ENCODE results near the gene ZNF443.

DNA sequence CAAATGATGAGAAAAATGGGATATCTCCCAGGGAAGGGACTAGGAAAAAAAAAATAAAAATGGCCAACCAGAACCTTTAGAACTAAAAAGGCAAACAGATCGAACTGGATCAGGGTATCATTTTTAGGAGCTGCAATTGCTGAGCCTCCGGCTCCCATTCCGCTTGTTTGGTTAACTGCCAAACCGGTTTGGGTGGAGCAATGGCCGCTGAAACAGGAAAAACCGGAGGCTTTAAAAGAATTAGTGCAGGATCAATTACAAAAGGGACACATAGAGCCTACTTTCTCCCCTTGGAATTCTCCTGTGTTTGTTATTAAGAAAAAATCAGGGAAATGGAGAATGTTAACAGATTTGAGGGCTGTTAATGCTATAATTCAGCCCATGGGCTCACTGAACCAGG is 12.7 kb upstream of the ZNF443 start:
- TF ChIP-seq POLR2A (IDR thresholded peaks at IDR 0.05) = no peak
- TF ChIP-seq, protein P1, sequence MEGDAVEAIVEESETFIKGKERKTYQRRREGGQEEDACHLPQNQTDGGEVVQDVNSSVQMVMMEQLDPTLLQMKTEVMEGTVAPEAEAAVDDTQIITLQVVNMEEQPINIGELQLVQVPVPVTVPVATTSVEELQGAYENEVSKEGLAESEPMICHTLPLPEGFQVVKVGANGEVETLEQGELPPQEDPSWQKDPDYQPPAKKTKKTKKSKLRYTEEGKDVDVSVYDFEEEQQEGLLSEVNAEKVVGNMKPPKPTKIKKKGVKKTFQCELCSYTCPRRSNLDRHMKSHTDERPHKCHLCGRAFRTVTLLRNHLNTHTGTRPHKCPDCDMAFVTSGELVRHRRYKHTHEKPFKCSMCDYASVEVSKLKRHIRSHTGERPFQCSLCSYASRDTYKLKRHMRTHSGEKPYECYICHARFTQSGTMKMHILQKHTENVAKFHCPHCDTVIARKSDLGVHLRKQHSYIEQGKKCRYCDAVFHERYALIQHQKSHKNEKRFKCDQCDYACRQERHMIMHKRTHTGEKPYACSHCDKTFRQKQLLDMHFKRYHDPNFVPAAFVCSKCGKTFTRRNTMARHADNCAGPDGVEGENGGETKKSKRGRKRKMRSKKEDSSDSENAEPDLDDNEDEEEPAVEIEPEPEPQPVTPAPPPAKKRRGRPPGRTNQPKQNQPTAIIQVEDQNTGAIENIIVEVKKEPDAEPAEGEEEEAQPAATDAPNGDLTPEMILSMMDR (IDR thresholded peaks at IDR 0.05) = no peak
